Measurements from ENCODE around the gene NKAIN2.
"Not testable (repeated sequence)": the region's sequence is repeated elsewhere in the genome, so short reads cannot be mapped to it uniquely, and the experiment has no call there.

DNA sequence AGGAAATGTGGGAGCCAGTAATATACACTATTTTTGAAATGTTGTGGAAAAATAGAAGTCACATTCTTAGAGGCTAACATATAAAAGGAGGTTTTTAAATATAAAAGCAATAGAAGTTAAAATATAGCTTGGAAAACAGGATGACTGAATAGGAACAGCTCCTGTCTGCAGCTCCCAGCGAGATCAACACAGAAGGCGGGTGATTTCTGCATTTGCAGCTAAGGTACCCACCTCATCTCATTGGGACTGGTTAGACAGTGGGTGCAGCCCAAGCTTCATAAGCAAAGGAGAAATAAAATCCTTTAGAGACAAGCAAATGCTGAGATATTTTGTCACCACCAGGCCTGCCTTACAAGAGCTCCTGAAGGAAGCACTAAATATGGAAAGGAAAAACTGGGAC lies 434.7 kb downstream of the NKAIN2 start:
- not testable (repeated sequence) for TF ChIP-seq CTCF (conservative IDR thresholded peaks at IDR 0.05; ENCODE audit: low read depth, low read length); EZH2 (IDR thresholded peaks at IDR 0.05; ENCODE audit: borderline replicate concordance, low read depth, low read length, poor library complexity, severe bottlenecking)
